DOHH2 (cell line): ENCODE data around the gene RBM38.

Experiments used
- EZH2phosphoT487 ChIP-seq: fragments of 200-600 bp; sonication (generic); IDR thresholded peaks from 2 replicates; pipeline ENCODE4 v1.6.1; 2017; ENCODE audit warnings: borderline replicate concordance, mild to moderate bottlenecking, antibody characterized with exemption, low read length, moderate library complexity, mixed read lengths
- TF ChIP-seq, protein P1 (sequence below): fragments of 200-600 bp; sonication (generic); IDR thresholded peaks from one replicate; pipeline ENCODE4 v1.5.1; 2014; ENCODE audit warnings: antibody characterized with exemption, mild to moderate bottlenecking, low read depth, low read length; ENCODE audit not compliant: poor library complexity, severe bottlenecking

DNA sequence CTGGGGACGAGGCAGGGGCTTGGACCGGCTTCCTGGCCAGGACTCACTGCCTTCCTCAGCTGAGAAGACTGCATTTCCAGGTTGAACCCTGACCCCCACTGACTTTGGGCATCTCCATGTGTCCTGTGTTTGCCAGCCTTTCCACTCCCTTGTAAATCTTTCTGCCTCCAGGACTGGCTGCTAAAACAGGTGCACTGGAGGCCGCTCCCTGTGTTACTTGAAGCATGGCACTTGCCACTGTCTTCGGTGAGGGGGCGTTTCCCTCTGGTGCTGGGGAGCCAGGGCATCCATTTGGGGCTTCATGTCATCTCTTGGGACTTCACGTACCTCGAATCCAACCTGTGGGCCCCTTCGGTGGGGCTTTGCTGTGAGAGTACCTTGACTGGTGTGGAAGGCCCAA is 6.7 kb upstream of the RBM38 start:
- TF ChIP-seq, protein P1, sequence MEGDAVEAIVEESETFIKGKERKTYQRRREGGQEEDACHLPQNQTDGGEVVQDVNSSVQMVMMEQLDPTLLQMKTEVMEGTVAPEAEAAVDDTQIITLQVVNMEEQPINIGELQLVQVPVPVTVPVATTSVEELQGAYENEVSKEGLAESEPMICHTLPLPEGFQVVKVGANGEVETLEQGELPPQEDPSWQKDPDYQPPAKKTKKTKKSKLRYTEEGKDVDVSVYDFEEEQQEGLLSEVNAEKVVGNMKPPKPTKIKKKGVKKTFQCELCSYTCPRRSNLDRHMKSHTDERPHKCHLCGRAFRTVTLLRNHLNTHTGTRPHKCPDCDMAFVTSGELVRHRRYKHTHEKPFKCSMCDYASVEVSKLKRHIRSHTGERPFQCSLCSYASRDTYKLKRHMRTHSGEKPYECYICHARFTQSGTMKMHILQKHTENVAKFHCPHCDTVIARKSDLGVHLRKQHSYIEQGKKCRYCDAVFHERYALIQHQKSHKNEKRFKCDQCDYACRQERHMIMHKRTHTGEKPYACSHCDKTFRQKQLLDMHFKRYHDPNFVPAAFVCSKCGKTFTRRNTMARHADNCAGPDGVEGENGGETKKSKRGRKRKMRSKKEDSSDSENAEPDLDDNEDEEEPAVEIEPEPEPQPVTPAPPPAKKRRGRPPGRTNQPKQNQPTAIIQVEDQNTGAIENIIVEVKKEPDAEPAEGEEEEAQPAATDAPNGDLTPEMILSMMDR, result no peak
- no peak for TF ChIP-seq EZH2phosphoT487
